ENCODE measurements around the gene DCTPP1.

The DCTPP1 gene

GRCh38 chr16:30418350-30419181, 11.3 kb downstream of the DCTPP1 start (continued):
- no peak for TF ChIP-seq ZNF510 (tag by site-specific recombination; IDR thresholded peaks at IDR 0.05; ENCODE audit: insufficient replicate concordance)
- peak; percentile 16; the same call in 1 of the 2 replicates for TF ChIP-seq PATZ1 (tag by site-specific recombination; IDR thresholded peaks at IDR 0.05)
- TF ChIP-seq ZNF76 (tag by site-specific recombination; IDR thresholded peaks at IDR 0.05; ENCODE audit: borderline replicate concordance, low read depth): no peak
- no peak for TF ChIP-seq ZNF561 (tag by site-specific recombination; IDR thresholded peaks at IDR 0.05; ENCODE audit: borderline replicate concordance)
- peak; percentile 12 for TF ChIP-seq KLF16 (tag by site-specific recombination; IDR thresholded peaks at IDR 0.05)
- TF ChIP-seq ZNF654 (tag by site-specific recombination; IDR thresholded peaks at IDR 0.05; ENCODE audit: low read depth): no peak
- TF ChIP-seq GLI4 (tag by site-specific recombination; IDR thresholded peaks at IDR 0.05): no peak
- peak; percentile 30; the same call in 1 of the 2 replicates for TF ChIP-seq KLF8 (tag by site-specific recombination; IDR thresholded peaks at IDR 0.05)
- no peak for TF ChIP-seq OSR2 (tag by site-specific recombination; IDR thresholded peaks at IDR 0.05)
- no peak for TF ChIP-seq ZNF133 (tag by site-specific recombination; IDR thresholded peaks at IDR 0.05)
- TF ChIP-seq ZSCAN23 (tag by site-specific recombination; IDR thresholded peaks at IDR 0.05): peak; percentile 37; the same call in 1 of the 2 replicates
- TF ChIP-seq ZNF658 (tag by site-specific recombination; IDR thresholded peaks at IDR 0.05): no peak
- no peak for TF ChIP-seq ZFP37 (tag by site-specific recombination; IDR thresholded peaks at IDR 0.05)
- no peak for TF ChIP-seq ZNF132 (tag by site-specific recombination; IDR thresholded peaks at IDR 0.05; ENCODE audit: borderline replicate concordance)
- no peak for TF ChIP-seq EGR2 (tag by site-specific recombination; IDR thresholded peaks at IDR 0.05; ENCODE audit: low read depth)
- no peak for TF ChIP-seq ZNF558 (tag by site-specific recombination; IDR thresholded peaks at IDR 0.05)
- TF ChIP-seq ZNF10 (tag by site-specific recombination; IDR thresholded peaks at IDR 0.05): no peak
- no peak for TF ChIP-seq ZNF202 (tag by site-specific recombination; IDR thresholded peaks at IDR 0.05; ENCODE audit: borderline replicate concordance)
- TF ChIP-seq ZNF639 (tag by site-specific recombination; IDR thresholded peaks at IDR 0.05): 0 out of 2 replicates have a peak, but pooled peaks have one; percentile 47
- TF ChIP-seq ZNF560 (tag by site-specific recombination; IDR thresholded peaks at IDR 0.05; ENCODE audit: borderline replicate concordance): no peak
- no peak for TF ChIP-seq ZNF677 (tag by site-specific recombination; IDR thresholded peaks at IDR 0.05)
- no peak for TF ChIP-seq ZNF184 (tag by site-specific recombination; IDR thresholded peaks at IDR 0.05)
- TF ChIP-seq INSM2 (tag by site-specific recombination; IDR thresholded peaks at IDR 0.05): no peak
- no peak for TF ChIP-seq HOXC10 (CRISPR knock-in tag; IDR thresholded peaks at IDR 0.05)
- TF ChIP-seq ZNF211 (tag by site-specific recombination; IDR thresholded peaks at IDR 0.05; ENCODE audit: low read depth): no peak
- peak; percentile 53; the same call in 1 of the 2 replicates for TF ChIP-seq KLF17 (tag by site-specific recombination; IDR thresholded peaks at IDR 0.05)
- no peak for TF ChIP-seq ZNF692 (tag by site-specific recombination; IDR thresholded peaks at IDR 0.05)
- no peak for TF ChIP-seq ZNF112 (tag by site-specific recombination; IDR thresholded peaks at IDR 0.05)
- TF ChIP-seq GFI1B (tag by site-specific recombination; IDR thresholded peaks at IDR 0.05): peak; percentile 9; the same call in 1 of the 2 replicates
- TF ChIP-seq ZBTB8A (tag by site-specific recombination; IDR thresholded peaks at IDR 0.05): 0 out of 2 replicates have a peak, but pooled peaks have one; percentile 17
- TF ChIP-seq ZNF433 (tag by site-specific recombination; IDR thresholded peaks at IDR 0.05; ENCODE audit: low read depth): no peak
- TF ChIP-seq ZNF2 (tag by site-specific recombination; IDR thresholded peaks at IDR 0.05): no peak; the same call in 1 of the 2 replicates
